HepG2 (cell line): ENCODE measurements around the gene DDHD1. TPM values are rescaled to one million over a fixed set of nuclear protein-coding genes. Genes with fewer than 3 reads are reported as not detected.

Experiments
- ATF1 ChIP-seq: IDR thresholded peaks from 2 replicates; pipeline ENCODE4 v1.6.1; 2016; ENCODE audit warnings: mild to moderate bottlenecking, control low read depth
- EHMT2 ChIP-seq: fragments of 200-600 bp; sonication (generic); IDR thresholded peaks from 2 replicates; pipeline ENCODE4 v1.7.0; 2017; ENCODE audit warnings: antibody characterized with exemption, low read depth, low read length, borderline replicate concordance
- FOXO1 ChIP-seq: sonication (generic); formaldehyde crosslinking; IDR thresholded peaks from 2 replicates; pipeline ENCODE4 v1.4.0; 2020; ENCODE audit warnings: missing genetic modification reagents
- HMG20A ChIP-seq: IDR thresholded peaks from 2 replicates; pipeline ENCODE4 v1.6.1; 2016; ENCODE audit warnings: borderline replicate concordance
- HMGA1 ChIP-seq: sonication (generic); formaldehyde crosslinking; conservative IDR thresholded peaks from 2 replicates; pipeline ENCODE4 v1.4.0; 2020; ENCODE audit warnings: missing genetic modification reagents
- HOXA7 ChIP-seq: sonication (generic); formaldehyde crosslinking; IDR thresholded peaks from 2 replicates; pipeline ENCODE4 v1.8.1; 2022; ENCODE audit warnings: mild to moderate bottlenecking, missing genetic modification reagents, moderate library complexity
- MXI1 ChIP-seq: IDR thresholded peaks from 3 replicates; pipeline ENCODE4 v1.6.1; 2012; ENCODE audit warnings: low read depth, low read length, inconsistent platforms, borderline replicate concordance
- NFYB ChIP-seq: sonication (generic); formaldehyde crosslinking; IDR thresholded peaks from 2 replicates; pipeline ENCODE4 v1.4.0; 2020; ENCODE audit warnings: missing genetic modification reagents
- NKX3-1 ChIP-seq: sonication (generic); formaldehyde crosslinking; IDR thresholded peaks from 2 replicates; pipeline ENCODE4 v1.5.0; 2020; ENCODE audit warnings: missing genetic modification reagents
- PAWR ChIP-seq: sonication (generic); formaldehyde crosslinking; IDR thresholded peaks from 2 replicates; pipeline ENCODE4 v1.4.0; 2020; ENCODE audit warnings: missing genetic modification reagents, mild to moderate bottlenecking, borderline replicate concordance
- PHF20 ChIP-seq: sonication (generic); formaldehyde crosslinking; IDR thresholded peaks from 2 replicates; pipeline ENCODE4 v1.5.0; 2020; ENCODE audit warnings: mild to moderate bottlenecking, missing genetic modification reagents
- TBP ChIP-seq: sonication (generic); formaldehyde crosslinking; IDR thresholded peaks from 2 replicates; pipeline ENCODE4 v1.5.0; 2020; ENCODE audit warnings: missing genetic modification reagents
- TBX2 ChIP-seq: sonication (generic); formaldehyde crosslinking; IDR thresholded peaks from 2 replicates; pipeline ENCODE4 v1.5.0; 2020; ENCODE audit warnings: missing genetic modification reagents, mild to moderate bottlenecking, borderline replicate concordance
- ZFP90 ChIP-seq: sonication (generic); formaldehyde crosslinking; IDR thresholded peaks from 2 replicates; pipeline ENCODE4 v1.8.0; 2022; ENCODE audit warnings: missing genetic modification reagents, mild to moderate bottlenecking, inconsistent platforms, borderline replicate concordance
- ZNF556 ChIP-seq: sonication (generic); formaldehyde crosslinking; IDR thresholded peaks from 2 replicates; pipeline ENCODE4 v1.4.0; 2020; ENCODE audit warnings: mild to moderate bottlenecking, missing genetic modification reagents, borderline replicate concordance
- ZNF577 ChIP-seq: sonication (generic); formaldehyde crosslinking; IDR thresholded peaks from 2 replicates; pipeline ENCODE4 v1.4.0; 2020; ENCODE audit warnings: mild to moderate bottlenecking, low read depth, missing genetic modification reagents, borderline replicate concordance
- ZNF589 ChIP-seq: sonication (generic); formaldehyde crosslinking; conservative IDR thresholded peaks from 2 replicates; pipeline ENCODE4 v1.8.0; 2022; ENCODE audit warnings: mild to moderate bottlenecking, moderate library complexity, missing genetic modification reagents
- polyA plus RNA-seq, 8 experiments: library from polyadenylated mRNA; depleted of rRNA in 3 of 8; stranded (reverse) in 7 of 8; unstranded in 1 of 8; fragments of >200 nt; fragmentation: Illumina TruSeq in 4 of 8; extraction: Trizol in 4 of 8; gene quantifications; 2 replicates each; pipeline versions ENCODE4 v1.2.1 to v1.2.3, GENCODE V29; 2011 to 2016; ENCODE audit warnings: low read depth in 4 of 8, missing spikeins in 1 of 8, mixed read lengths in 1 of 8; ENCODE audit not compliant: insufficient read depth in 1 of 8
- total RNA-seq, 5 experiments: library from RNA; depleted of rRNA; stranded (reverse); fragments of >200 nt; fragmentation: Illumina TruSeq; extraction: Trizol; gene quantifications; 2 replicates each; pipeline ENCODE4 v1.2.3, GENCODE V29; 2016; ENCODE audit warnings: low read depth in 1 of 5
- TF ChIP-seq, protein P1 (sequence below): sonication (generic); formaldehyde crosslinking; IDR thresholded peaks from one replicate; pipeline ENCODE4 v1.5.1; 2020; ENCODE audit warnings: mild to moderate bottlenecking, missing genetic modification reagents; ENCODE audit errors: not compliant biosample characterization
- TF ChIP-seq, protein P2 (sequence below): sonication (generic); formaldehyde crosslinking; IDR thresholded peaks from 2 replicates; pipeline ENCODE4 v1.8.1; 2022; ENCODE audit warnings: low read depth, mild to moderate bottlenecking, missing genetic modification reagents

Gene DDHD1
- total and polyA plus RNA-seq, 2 of the 13 experiments (the other 11 are each of a cell fraction or from before 2014, with no cell fraction given), result 4.6 to 8.3 TPM

- TF ChIP-seq, protein P1, sequence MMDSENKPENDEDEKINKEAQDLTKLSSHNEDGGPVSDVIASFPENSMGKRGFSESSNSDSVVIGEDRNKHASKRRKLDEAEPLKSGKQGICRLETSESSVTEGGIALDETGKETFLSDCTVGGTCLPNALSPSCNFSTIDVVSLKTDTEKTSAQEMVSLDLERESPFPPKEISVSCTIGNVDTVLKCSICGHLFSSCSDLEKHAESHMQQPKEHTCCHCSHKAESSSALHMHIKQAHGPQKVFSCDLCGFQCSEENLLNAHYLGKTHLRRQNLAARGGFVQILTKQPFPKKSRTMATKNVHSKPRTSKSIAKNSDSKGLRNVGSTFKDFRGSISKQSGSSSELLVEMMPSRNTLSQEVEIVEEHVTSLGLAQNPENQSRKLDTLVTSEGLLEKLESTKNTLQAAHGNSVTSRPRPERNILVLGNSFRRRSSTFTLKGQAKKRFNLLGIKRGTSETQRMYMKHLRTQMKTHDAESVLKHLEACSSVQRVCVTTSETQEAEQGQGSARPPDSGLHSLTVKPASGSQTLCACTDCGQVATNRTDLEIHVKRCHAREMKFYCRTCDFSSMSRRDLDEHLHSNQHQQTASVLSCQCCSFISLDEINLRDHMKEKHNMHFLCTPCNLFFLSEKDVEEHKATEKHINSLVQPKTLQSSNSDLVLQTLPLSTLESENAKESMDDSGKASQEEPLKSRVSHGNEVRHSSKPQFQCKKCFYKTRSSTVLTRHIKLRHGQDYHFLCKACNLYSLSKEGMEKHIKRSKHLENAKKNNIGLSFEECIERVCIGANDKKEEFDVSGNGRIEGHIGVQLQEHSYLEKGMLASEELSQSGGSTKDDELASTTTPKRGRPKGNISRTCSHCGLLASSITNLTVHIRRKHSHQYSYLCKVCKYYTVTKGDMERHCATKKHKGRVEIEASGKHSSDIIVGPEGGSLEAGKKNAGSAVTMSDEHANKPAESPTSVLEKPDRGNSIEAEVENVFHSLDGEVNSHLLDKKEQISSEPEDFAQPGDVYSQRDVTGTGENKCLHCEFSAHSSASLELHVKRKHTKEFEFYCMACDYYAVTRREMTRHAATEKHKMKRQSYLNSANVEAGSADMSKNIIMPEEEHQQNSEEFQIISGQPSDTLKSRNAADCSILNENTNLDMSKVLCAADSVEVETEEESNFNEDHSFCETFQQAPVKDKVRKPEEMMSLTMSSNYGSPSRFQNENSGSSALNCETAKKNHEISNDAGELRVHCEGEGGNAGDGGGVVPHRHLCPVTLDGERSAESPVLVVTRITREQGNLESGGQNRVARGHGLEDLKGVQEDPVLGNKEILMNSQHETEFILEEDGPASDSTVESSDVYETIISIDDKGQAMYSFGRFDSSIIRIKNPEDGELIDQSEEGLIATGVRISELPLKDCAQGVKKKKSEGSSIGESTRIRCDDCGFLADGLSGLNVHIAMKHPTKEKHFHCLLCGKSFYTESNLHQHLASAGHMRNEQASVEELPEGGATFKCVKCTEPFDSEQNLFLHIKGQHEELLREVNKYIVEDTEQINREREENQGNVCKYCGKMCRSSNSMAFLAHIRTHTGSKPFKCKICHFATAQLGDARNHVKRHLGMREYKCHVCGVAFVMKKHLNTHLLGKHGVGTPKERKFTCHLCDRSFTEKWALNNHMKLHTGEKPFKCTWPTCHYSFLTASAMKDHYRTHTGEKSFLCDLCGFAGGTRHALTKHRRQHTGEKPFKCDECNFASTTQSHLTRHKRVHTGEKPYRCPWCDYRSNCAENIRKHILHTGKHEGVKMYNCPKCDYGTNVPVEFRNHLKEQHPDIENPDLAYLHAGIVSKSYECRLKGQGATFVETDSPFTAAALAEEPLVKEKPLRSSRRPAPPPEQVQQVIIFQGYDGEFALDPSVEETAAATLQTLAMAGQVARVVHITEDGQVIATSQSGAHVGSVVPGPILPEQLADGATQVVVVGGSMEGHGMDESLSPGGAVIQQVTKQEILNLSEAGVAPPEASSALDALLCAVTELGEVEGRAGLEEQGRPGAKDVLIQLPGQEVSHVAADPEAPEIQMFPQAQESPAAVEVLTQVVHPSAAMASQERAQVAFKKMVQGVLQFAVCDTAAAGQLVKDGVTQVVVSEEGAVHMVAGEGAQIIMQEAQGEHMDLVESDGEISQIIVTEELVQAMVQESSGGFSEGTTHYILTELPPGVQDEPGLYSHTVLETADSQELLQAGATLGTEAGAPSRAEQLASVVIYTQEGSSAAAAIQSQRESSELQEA (CRISPR knock-in tag), result no peak
- no peak for TF ChIP-seq MXI1
- TF ChIP-seq, protein P2, sequence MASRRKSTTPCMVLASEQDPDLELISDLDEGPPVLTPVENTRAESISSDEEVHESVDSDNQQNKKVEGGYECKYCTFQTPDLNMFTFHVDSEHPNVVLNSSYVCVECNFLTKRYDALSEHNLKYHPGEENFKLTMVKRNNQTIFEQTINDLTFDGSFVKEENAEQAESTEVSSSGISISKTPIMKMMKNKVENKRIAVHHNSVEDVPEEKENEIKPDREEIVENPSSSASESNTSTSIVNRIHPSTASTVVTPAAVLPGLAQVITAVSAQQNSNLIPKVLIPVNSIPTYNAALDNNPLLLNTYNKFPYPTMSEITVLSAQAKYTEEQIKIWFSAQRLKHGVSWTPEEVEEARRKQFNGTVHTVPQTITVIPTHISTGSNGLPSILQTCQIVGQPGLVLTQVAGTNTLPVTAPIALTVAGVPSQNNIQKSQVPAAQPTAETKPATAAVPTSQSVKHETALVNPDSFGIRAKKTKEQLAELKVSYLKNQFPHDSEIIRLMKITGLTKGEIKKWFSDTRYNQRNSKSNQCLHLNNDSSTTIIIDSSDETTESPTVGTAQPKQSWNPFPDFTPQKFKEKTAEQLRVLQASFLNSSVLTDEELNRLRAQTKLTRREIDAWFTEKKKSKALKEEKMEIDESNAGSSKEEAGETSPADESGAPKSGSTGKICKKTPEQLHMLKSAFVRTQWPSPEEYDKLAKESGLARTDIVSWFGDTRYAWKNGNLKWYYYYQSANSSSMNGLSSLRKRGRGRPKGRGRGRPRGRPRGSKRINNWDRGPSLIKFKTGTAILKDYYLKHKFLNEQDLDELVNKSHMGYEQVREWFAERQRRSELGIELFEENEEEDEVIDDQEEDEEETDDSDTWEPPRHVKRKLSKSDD (CRISPR knock-in tag), result 0 out of 2 replicates have a peak, but pooled peaks have one; percentile 22
- TF ChIP-seq PAWR (CRISPR knock-in tag), result no peak
- TF ChIP-seq HMG20A (CRISPR knock-in tag), result no peak
- TF ChIP-seq ATF1 (CRISPR knock-in tag), result no peak
- TF ChIP-seq FOXO1, result 0 out of 2 replicates have a peak, but pooled peaks have one; percentile 10
- TF ChIP-seq TBP, result 0 out of 2 replicates have a peak, but pooled peaks have one; percentile 20
- TF ChIP-seq ZFP90 (CRISPR knock-in tag), result 0 out of 2 replicates have a peak, but pooled peaks have one; percentile 49
- TF ChIP-seq TBX2, result no peak
- peak; percentile 0; the same call in 1 of the 2 replicates for TF ChIP-seq PHF20 (CRISPR knock-in tag)
- TF ChIP-seq ZNF577 (CRISPR knock-in tag), result no peak
- no peak for TF ChIP-seq EHMT2
- no peak for TF ChIP-seq ZNF556 (CRISPR knock-in tag)
- no peak for TF ChIP-seq HOXA7 (CRISPR knock-in tag)
- no peak for TF ChIP-seq HMGA1 (CRISPR knock-in tag)
- TF ChIP-seq NFYB (CRISPR knock-in tag), result no peak
- peak; percentile 35; the same call in 1 of the 2 replicates for TF ChIP-seq NKX3-1 (CRISPR knock-in tag)
- no peak for TF ChIP-seq ZNF589 (CRISPR knock-in tag)
Measured at GRCh38 chr14:53151523-53152183, 1.5 kb downstream of the DDHD1 start (continued).
